Stimulated activated CD8-positive, alpha-beta memory T cell treated with anti-CD3 and anti-CD28 coated beads, Interleukin-4, amount 100 ng/mL, for 24 hours (primary cell): ENCODE data around the gene RARS1.
A peak's percentile ranks its signal among the peaks of the same experiment; 100 is the strongest.

Source experiments
- DNase-seq: peaks from one replicate; pipeline ENCODE4 v3.0.0-alpha.2; 2020; ENCODE audit warnings: low read depth

RARS1 gene

DNA sequence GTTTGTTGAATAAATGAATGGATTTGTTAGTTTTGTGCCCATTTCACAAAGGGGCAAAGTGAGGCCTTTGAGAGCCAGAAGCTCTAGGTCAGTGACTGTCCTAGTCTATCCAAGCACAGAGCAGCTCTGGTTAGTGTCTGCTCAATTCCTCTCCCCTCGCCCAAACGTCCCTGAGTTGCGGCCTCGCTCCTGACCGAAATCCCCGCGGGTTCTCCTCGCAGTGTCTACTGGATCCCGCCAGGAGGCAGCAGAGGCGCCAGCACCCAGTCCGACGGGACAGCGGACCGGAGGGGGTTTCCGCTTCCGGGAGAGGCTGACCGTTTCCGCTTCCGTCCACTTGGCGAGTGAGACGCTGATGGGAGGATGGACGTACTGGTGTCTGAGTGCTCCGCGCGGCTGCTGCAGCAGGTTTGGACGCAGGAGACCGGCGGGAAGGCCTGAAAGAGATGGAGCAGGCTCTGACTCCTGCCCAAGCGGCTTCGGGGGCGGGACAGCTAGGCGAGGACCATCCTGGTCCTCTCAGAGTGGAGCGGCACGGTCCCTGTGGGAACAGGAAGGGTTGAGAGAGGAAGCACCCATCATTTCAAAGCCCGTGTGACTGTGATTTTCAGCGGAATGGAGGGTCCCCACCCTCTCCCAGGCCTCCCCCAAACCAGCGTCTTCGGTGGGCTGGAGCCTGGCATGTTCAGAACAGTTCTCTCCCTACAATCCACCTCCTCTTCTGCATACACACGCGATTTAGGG lies at the start of gene RARS1:
Gene RARS1, plus strand, starts transcription at position 336 of the 744 bp plus-strand sequence. Its CDS starts 28 bp downstream, at position 364.
- DNase-seq: peak; percentile 85

DNA sequence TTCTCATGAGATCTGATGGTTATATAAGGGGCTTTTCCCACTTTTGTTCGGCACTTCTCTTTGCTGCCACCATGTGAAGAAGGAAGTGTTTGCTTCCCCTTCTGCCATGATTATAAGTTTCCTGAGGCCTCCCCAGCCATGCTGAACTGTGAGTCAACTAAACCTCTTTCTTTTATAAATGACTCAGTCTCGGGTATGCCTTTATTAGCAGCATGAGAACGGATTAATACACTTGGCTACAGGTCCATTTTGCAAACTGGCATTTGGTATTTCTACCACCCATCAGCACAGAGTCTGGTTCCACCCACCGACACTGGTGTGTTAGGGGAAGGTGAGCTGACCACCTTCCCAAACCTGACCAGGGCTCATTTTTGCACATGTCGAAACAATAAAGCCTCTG lies 47.9 kb upstream of the RARS1 start:
- no peak for DNase-seq

DNA sequence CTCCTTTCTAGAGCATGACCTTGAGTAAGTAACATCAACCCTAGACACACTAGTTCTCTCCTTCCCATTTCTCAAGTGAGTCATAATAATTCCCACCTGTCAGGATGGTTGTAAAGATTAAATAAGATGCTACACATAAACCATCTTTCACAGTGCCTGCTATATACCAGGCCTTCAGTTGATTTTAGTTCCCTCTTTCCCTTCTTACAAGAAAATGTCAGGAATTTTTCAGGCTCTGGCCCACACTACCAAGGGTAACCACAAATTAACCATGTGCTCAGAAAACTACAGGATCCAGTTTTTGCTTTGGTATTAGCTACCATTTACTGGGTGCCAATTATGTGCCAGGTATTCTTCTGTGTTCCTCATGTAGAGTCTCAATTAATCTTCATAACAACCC lies 42.7 kb upstream of the RARS1 start:
- no peak for DNase-seq

DNA sequence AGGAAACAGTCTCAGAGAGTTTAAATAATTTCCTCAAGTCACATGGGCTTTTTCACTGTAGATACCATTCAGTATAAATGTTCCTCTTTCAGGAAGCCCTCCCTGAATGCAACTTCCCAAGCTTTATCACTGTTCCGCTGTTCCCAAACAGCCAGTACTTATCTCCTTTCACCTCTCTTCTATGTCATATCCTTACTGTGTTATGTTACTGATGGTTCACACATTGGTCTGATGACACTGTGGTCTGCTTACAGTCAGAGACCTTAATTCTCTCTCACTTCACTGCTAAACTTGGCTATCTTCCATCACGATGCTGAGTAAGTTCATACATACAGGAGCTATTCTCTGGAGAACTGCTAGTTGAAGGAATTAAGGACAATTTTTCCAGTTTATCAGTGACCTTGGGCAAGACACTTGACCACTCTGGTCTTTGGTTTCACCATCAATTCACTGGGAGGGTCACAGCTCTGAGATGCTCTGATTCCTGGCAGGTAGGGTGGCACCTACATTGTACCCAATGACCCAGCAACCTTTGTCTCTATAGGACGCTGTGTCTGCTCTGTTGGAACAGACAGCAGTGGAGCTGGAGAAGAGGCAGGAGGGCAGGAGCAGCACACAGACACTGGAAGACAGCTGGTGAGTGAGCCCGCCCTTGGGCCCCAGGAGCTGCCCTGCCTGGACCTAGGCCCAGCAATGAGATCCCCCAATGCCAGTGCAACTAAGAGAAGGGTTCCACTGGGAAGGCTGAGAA lies 42.1 kb upstream of the RARS1 start:
- DNase-seq: no peak

DNA sequence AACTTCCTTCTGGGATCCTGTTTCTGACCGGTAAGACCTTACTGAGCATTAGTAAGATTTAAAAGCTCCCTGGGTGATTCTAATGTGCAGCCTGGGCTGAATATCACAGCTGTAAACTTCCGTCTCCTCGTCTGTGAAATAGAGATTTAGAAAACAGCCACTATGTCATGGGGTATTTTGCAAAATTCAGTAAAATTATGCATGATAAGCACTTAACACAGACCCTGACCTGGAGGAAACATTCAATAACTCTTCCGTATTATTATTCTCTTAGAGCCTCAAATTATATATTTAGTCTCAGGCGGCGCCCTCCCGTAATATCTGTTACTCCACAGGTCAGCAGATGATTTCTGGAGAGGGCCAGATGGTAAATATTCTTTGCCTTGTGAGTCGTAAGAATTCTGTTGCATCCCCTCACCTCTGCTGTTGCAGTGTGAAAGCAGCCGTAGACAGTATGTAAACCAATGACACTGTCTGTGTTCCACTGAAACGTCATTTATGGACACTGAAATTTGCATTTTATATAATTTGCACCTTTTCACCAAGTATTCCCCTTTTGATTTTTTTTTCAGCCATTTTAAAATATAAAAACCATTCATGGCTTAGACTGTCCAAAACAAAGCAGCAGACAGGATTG lies 39.2 kb upstream of the RARS1 start:
- DNase-seq: no peak

DNA sequence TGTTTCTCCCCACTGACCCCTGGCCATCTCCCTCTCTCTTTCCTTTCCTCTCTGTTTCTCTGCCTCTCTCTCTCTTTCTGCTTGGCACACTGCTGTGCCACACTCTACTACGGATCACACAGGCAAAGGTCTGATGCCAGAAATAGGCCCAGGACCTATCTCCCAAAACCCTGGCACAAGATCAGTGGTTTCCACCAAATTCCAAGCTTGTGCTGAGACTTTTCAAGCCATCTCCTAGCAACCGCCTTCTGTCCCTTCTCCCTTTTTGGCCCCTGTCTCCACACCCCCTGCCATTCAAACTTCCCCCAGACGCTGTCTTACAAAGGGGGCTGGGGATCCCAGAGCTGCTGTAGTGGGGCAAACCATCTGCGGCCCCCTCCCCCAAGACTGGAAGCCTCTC lies 38.5 kb upstream of the RARS1 start:
- DNase-seq: no peak

DNA sequence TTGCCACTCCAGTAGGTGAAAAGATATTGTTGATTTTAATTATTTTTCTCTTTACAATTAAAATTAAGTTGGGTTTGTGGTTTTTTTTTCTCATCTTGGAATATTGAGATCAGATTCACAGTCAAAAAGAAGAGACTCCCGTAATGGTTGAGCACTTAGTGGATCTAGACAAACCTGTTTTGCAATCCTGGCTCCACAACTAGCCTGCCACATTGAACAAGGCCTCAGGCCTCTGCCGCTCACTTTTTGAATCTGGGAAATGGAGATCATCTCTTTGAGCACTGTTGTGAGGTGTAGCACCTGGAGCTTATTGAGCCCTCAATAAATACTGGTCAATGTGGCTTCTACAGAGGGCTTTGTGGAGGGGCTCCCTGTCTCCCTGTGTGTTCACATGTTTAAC lies 37.1 kb upstream of the RARS1 start:
- DNase-seq: no peak

DNA sequence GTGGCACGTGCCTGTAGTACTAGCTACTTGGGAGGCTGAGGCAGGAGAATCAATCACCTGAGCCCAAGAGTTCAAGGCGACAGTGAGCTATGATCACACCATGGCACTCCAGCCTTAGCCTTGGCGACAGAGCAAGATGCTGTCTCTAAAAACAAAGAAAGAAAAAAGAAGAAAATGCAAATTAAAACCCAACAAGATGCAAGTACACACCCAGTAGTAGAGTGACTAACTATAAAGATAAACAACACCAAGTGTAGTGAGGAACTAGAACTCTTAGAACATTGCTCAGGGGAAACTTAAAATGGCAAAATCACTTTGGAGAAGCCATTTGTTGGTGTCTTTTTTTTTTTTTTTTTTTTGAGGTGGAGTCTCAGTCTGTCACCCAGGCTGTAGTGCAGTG lies 34.7 kb upstream of the RARS1 start:
- DNase-seq: no peak

DNA sequence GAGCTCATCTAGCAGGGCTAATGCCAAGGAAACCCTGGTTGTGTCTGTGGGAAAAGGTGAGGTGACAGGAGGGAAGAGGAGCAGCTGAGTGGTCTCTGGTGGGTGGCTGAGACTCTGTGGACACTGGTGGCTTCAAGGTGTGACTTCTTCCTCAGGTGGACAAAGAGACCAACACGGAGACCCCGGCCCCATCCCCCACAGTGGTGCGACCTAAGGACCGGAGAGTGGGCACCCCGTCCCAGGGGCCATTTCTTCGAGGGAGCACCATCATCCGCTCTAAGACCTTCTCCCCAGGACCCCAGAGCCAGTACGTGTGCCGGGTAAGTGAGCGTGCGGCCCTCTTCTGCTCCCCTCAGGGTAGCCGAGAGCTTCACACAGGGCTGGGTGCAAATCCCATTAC lies 31.1 kb upstream of the RARS1 start:
- DNase-seq: no peak

DNA sequence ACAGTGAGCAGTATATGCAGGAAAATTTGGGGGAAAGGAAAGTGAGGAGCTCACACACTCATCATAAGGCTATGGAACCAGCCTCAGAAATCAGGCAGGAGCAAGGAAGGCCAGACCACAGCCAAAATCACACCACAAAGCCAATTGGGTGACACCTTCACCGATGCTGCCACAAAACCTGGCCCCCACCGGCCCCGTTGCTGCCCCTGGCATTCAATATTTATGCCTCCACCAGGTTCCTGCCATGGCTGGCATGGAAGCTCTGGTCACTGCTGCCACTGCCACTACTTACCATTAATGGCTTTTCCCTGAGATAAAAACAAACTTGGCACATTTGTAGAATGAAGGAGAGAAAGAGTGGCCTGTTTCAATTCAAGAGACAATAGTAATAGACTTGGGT lies 28.7 kb upstream of the RARS1 start:
- no peak for DNase-seq

DNA sequence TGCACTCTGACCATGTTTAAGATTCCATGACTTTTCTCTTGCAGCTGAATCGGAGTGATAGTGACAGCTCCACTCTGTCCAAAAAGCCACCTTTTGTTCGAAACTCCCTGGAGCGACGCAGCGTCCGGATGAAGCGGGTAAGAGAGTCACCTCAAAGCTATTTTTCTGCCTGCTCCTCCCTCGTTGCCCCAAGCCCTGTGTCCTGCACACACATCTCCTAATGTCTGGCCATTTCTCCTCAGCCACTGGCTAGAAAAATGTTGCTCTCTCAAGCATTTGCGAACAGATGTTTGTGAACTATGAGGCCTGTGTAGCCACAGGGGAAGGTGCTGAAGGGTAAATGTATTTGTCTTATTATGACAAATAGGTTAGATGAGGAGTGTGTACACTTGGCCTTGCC lies 25.7 kb upstream of the RARS1 start:
- DNase-seq: no peak

DNA sequence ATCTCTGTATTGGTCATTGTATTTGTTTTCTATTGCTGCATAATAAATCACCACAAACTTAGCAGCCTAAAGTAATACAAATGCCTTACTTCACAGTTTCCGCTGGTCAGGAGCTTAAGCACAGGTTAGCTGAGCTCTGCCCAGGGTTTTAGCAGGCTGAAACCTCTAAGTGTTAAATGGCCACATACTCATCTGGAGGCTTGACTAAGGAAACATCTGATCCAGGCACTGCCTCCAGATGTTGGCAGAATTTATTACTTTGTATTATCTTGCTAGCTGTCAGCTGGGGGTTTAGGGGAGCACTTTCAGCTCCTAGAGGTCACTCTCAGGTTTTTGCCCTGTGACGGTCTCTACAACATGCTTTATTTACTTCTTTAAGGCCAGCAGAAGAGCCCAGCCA lies 23.2 kb upstream of the RARS1 start:
- no peak for DNase-seq

DNA sequence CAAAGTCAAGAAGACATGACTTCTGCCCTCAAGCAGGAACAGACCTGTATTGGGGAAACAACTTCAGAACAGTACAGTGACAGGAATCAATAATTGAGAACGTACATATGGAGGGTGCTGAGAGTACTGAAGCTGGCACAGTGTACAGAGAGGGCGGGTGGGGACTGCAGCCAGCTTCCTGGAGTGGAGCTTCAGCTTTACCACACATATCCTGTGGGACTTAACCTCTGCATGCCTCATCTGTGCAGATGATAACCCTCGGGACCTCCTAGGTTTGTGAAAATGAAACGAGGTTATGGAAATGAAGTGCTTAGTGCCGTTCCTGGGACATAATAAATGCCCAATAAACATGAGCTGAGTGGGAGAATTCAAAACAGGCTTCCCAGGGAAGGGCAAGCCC lies 22.1 kb upstream of the RARS1 start:
- no peak for DNase-seq

DNA sequence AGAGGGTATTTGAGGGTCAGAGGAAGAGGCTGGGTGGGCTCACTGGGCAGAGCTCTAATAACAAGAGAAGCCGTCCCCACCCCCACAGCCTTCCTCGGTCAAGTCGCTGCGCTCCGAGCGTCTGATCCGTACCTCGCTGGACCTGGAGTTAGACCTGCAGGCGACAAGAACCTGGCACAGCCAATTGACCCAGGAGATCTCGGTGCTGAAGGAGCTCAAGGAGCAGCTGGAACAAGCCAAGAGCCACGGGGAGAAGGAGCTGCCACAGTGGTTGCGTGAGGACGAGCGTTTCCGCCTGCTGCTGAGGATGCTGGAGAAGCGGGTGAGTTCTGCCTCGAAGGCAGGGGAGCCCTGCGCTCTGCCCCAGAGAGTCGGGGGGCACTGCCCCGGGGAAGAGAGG lies 21.6 kb upstream of the RARS1 start:
- no peak for DNase-seq

DNA sequence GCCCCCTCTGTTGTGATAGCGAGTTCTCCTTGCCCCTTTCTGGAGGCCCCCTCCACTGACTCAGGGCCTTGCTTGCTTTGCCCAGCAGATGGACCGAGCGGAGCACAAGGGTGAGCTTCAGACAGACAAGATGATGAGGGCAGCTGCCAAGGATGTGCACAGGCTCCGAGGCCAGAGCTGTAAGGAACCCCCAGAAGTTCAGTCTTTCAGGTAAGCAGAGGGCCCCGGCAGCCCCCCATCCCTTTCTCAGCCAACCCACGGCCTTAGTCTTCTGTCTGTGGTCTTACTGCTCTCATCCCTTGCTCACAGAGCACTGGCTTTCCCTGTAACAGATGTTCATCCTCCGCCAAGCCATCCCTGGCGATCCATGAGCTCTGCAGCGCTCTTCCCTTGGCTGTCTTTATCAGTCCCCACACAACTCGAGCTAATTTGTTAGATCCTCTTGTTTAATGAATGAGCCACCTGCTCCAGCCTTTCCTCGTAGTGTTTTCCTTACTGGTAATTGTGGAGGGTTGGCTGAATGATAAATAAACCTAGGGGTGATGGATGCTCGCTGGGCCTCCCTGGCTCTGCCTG lies 18.4 kb upstream of the RARS1 start:
- DNase-seq: no peak

DNA sequence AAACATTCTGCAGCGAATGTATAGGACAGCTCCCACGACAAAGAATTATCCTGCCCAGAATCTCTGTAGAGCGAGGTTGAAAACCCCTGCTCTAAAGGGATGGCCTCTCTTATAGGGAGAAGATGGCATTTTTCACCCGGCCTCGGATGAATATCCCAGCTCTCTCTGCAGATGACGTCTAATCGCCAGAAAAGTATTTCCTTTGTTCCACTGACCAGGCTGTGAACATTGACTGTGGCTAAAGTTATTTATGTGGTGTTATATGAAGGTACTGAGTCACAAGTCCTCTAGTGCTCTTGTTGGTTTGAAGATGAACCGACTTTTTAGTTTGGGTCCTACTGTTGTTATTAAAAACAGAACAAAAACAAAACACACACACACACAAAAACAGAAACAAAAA lies 17.4 kb upstream of the RARS1 start:
- DNase-seq: no peak

DNA sequence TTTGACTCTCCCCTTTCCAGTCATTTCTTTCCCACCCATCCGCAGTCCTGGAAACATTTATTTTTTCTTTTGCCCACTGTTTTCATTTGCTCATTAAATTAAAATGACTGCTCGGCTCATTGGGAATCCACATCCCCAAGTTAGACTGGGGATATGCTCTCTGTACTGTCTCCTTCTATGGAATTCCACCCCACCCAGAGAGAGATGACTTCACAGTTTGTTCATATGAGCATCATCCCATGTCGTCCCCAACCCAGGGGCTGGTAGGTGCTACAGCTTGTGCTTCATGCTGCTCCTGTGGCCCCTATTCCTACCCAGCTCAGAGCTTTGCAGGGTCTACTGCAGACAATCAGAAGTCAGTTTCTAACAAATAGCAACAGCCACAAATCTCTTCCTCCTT lies 16.5 kb upstream of the RARS1 start:
- no peak for DNase-seq

DNA sequence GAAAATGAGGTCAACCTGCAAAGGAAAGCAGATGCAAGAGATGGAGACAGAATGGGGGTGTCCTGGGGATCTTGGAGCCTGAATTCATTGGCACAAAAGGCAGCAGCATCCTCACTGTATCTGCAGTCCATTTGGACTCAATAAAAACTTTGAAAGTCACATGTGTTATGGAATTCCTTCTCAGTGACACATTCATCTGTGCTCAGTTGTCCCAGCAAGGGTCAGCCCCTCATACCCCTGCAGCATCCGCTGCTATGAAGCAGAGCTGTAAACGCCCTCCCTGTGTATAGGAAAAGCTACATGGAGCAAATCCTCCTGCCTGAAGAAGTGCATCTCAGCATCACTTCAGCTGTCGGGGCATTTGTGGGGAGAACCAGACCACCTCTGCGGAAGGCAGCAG lies 14.5 kb upstream of the RARS1 start:
- DNase-seq: no peak

DNA sequence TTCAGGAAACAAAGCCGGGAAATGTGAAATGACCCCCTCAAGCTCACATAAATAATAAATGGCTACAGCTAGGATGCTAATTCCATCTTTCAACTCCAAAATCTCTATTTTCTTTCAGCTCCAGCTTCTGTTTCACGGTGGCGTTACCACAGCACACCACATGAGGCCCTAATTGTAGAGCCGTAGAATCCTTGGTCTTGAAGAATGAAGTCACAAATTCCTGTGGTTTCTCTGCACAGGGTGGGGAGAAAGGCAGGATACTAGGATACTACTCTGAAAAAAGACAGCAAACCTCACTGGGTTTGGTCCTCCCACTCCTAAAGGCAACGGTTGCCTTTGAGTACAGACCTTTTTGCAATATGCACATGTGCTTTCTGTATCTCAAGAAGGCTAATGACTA lies 13.9 kb upstream of the RARS1 start:
- no peak for DNase-seq

DNA sequence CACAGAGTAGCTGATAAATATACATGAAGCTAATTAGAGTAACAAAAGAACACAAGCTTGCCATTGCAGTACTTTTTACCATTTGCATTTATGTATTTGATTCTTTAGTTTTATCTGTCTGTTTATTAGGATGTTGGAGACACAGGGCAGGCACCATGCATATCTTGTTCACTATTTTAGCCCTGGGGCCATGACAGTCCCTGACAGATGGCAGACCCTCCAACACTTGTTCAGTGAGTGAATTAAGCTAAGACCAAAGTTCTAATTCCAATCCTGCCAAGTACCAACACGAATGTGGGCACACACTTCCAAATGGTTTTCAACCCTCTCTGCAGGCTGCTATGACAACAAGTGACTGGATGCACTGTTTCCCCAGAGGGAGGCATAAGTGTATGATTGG lies 12.0 kb upstream of the RARS1 start:
- DNase-seq: no peak

DNA sequence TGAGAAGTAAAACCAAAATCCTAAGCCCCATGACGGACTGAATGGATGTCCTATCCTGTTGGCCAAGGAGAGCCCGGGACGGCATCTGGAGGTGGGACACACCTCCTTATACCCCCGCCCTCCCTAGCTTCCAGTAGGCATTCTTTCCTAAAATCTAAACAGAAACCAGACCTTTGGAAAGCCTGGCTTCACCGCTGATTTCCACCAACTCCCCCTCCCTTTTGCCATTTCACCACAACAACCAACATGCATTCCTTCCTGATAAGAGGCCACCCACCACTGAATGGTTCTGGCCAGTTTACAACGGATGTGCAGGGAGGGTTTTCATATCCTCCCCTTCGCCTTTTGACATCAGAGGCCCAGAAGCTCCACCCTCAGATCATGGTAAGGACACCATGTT lies 9.2 kb upstream of the RARS1 start:
- no peak for DNase-seq

DNA sequence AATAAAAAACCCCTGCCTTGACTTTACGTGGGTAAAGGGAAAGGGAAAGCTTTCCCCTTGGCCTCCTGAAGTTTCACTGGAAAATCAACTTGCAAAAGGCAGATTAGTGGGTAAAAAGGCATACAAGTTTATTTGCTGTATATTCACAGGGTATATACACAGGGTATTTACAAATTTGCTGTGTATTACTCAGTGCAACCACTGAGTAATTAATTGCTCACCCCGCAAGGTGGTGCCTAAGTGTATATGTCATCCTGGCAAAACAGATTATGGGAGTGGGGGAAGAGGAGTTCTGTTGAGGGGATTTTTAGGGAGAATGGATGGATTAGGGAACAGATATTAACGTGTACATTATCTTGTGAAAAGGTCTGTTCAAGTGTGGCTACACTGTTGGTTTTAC lies 7.1 kb upstream of the RARS1 start:
- no peak for DNase-seq

DNA sequence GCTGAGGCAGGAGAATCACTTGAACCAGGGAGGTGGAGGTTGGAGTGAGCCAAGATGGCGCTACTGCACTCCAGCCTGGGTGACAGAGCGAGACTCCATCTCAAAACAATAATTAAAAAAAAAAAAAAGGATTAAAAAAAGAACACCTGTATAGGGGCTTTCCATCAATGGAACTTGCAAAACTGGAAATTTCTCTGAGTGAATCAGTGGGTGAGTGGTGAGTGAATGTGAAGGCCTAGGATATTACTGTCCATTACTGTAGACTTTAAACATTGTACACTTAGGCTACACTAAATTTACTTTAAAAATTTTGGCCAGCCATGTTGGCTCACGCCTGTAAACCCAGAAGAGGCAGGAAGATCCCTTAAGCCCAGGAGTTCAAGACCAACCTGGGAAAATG lies 5.7 kb upstream of the RARS1 start:
- DNase-seq: no peak
